SK-MEL-5 (cell line): ENCODE results near the gene VPS45. TPM values are rescaled to one million over a fixed set of nuclear protein-coding genes. Genes with fewer than 3 reads are reported as not detected.
"Not testable (repeated sequence)": the region's sequence is repeated elsewhere in the genome, so short reads cannot be mapped to it uniquely, and the experiment has no call there.

Experiments
- DNase-seq: peaks from one replicate; pipeline ENCODE4 v3.0.0-alpha.2; 2016; ENCODE audit warnings: low read depth, low spot score
- in situ Hi-C: cut with HindIII; loops from 2 replicates; pipeline ENCODE4 v1.10.0; 2016; ENCODE audit warnings: low sequenced_read_pairs, high pct_unique_total_duplicates, low pct_unique_long_range_greater_than_20kb
- total RNA-seq: library from RNA; depleted of rRNA; stranded (reverse); fragments of >200 nt; shearing (Covaris generic); gene quantifications from 2 replicates; pipeline ENCODE4 v1.2.3, GENCODE V29; 2014

Gene VPS45
- total RNA-seq, 1 experiment from 2014 or later: 56.1 TPM

DNA sequence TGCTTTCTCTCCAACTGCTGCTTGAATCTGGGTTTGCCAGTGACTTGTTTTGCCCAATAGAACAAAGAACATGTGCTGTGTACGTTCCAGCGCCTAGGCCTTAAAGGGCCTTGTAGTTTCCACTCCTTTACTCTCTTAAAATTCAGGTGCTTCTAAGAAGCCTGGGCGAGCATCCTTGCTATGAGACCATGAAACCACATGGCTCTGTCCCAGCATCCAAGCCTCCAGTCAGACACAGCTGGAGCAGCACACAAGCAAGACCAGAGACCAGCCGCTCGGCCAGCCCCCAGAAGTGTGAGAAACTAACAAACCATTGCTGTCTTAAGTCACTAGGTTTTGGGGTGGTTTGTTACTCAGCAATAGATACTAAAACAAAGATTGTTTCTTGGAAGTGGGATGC, 97.2 kb downstream of the VPS45 start:
- no peak for DNase-seq
- in situ Hi-C loops: no loop called here

DNA sequence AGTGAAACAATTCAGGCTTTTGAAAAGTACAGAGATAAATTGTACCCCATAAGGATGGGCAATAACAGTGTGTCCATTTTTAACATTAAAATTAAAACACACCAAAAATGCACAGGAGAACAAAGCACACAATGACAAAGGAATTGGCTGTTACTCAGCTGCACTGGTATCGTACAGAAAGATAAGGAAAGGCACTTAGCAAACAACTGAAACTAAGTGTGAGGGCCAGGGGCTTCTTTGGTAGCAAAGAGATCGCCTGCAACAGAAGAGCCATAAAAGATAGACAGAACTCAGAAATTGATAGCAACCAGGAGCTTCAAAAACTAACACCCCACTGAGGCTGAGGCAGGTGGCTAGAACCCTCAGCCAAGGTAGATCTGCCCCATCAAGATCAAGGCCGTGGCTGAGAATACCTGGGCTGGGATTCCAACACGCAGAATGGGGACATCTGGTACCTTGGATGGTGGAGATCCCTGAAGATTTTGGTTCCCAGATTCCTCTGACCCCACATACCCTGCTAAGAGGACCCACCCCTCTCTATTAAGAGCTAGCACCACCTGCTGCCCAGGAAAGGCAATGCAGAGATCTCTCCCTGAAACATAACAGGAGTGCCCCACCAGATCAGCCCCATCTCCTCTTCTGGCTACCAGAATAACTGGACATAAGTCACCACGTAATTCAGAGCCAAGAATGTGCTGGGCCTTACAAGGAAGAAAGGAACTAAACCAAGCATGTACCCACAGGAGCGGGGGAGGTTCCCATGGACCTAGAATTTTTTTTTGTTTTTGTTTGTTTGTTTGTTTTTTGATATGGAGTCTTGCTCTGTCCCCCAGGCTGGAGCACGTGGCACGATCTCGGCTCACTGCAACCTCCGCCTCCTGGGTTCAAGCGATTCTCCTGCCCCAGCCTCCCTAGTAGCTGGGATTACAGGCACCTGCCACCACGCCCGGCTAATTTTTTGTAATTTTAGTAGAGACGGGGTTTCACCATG, 98.3 kb downstream of the VPS45 start:
- peak; percentile 81 for DNase-seq
- in situ Hi-C loops: no loop called here

DNA sequence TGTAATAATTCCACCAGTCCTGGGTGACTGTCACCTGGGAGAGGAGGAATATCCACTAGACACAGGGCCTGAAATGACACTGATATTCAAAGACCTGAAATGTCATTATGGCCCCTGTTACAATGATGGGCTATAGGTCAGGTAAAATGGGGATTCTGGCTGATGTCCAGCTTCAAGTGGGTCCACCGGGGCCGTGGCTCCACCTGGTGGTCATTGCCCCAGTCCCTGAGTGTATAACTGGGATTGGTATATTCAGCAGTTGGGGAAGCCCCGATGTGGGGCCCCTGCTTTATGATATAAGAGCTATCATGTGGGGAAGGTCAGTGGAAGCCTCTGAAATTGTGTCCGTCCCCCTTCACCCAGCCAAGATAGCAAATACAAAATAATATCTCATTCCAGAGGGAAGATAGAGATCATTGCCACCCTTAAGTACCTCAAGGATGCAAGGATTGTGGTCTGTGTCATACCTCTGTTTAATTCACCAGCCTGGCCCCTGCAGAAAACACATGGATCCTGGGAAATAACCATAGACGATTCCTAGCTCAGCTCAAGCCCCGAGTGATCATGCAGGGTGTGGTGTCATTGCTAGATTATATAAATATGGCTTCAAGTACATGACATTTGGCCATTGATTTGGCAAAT, 101.5 kb downstream of the VPS45 start:
- in situ Hi-C loops: no loop called here

DNA sequence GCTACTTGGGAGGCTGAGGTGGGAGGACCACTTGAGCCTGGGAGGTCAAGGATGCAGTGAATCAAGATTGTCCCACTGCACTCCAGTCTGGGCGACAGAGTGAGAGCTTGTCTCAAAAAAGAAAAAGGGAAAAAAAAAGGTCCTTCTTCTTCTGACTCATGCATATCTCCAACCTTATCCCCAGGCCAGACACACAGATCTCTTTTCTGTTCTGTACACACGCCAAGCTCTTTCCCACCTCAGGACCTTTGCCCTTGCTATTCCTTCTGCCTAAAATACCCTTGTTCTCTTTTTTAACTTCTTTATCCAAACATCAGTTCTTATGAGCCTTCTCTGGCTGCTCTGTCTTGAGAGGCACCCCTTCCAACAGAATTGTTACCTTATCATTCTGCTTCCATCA, 104.2 kb downstream of the VPS45 start:
- in situ Hi-C loops: no loop called here
- no peak for DNase-seq

More for the DNA sequence above, 101.5 kb downstream of the VPS45 start:
- peak; percentile 77 for DNase-seq

DNA sequence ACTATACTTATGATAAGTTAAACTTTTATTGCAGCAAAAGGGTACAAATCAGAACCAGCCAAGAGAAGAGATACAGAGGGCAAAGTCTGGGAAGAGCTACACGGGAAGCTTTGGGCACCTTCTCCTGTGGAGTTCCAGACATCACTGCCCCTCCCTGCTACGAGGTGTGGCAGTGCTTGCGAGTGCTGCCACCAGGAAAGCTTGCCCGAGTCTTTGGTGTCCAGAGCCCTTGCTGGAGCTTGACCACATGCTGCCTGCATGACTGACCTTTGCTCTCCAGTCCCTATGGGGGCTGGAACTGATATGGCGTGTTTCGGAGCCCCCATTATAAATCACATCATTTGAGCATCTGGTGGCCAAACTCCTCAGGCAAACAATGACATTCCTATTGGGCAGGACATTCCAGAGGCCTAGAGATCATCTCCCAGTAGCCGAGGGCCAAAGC, 105.6 kb downstream of the VPS45 start:
- no peak for DNase-seq
- in situ Hi-C loops: no loop called here

DNA sequence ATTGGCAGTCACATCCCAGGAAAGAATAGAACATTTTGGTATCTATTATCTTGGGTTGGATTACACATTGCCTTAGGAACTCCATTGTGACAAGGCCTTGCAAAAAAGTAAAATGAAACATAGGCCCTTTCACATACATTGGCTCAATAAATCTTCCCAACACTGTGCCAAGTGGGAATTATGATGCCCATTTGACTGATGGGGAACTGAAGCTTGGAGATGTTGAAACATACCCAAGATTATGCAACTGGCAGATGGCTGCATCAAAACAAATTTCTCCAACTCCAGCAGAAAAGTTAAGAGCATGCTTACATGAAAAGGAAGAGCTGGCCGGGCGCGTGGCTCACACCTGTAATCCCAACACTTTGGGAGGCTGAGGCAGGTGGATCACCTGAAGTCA, 109.0 kb downstream of the VPS45 start:
- no peak for DNase-seq
- in situ Hi-C loops: no loop called here

DNA sequence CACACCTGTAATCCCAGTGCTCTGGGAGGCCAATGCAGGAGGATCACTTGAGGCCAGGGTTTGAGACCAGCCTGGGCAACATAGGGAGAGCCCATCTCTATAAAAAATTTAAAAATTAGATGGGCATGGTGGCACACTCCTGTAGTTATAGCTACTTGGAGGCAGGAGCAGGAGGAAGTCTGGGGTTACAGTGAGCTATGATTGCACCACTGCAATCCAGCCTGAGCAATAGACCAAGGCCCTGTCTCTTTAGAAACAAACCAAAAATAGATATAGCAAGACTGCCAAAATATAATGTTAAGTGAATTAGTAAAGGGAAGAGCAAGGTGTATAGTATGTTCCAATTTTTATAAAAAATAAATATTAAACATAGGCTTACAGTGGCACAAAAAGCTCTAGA, 111.0 kb downstream of the VPS45 start:
- in situ Hi-C loops: no loop called here
- DNase-seq: no peak

DNA sequence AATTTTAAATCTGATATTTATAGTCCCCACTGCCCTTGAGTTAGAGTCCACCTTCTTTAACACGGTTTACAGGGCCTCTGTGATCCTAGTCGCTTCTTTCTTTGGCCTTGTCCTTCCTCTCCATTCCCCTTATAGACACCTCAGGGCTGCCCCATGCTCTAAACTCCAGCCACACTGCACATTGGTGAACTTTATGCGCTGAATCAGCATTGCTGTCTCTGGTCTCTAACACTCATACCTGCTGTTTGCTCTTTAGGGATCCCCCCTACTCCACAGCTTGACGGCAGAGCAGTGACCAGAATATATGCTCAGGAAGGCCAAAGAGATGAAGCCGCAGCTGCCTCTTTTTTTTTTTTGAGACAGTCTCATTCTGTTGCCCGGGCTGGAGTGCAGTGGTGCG, 112.3 kb downstream of the VPS45 start:
- in situ Hi-C loops: no loop called here
- no peak for DNase-seq

DNA sequence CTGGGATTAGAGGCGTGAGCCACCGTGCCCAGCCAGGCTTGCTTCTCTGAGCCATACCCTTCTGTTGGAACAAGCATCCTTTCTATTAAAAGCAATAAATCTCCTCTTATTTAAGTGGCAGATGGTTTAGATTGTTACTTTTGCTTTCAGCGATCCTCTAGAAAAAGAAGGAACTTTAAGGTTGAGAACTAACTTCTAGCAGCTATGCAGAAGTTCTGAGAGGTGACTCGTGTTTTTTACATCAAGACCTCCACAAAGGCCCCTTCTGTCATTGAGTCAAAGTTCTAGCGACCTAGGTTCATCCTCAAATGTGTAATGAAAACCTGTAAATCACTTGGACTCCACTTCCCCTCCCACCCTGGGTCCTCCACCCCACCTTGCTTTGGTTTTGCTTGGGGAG, 112.9 kb downstream of the VPS45 start:
- in situ Hi-C loops: no loop called here
- no peak for DNase-seq

DNA sequence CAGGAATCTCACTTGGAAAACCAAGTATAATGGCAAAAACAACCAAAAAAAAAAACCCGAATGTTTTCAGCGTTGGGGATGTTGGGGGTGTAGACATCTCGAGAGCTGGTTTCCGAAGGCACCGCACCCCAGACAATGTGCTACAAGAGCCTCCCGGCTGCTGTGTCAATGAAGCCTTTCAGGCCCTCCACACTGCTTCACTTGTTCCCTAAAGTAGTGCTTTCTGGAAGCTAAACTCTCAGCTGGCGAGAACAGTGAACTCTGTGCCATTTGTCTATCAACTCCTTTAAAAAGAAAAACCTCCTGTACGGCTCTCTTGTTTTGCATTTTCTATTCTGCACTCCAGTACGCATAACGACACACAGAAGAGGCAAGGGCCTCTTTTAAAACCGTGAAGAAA, 114.7 kb downstream of the VPS45 start:
- in situ Hi-C loops: no loop called here

DNA sequence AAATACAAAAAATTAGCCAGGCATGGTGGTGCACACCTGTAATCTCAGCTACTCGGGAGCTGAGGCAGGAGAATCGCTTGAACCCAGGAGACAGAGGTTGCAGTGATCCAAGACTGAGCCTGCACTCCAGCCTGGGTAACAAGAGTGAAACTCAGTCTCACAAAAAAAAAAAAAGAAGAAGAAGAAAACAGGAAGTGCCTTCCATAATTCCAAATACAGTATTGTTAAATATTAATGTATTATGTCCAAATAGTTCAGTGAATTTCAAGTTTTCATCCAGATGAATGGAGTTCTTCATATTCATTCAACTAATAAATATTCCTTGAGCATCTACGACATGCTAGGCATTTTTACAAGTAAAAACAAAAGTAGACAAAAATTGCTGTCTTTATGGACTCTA, 115.5 kb downstream of the VPS45 start:
- DNase-seq: no peak
- in situ Hi-C loops: no loop called here

More for the DNA sequence above, 114.7 kb downstream of the VPS45 start:
- peak; percentile 95 for DNase-seq

DNA sequence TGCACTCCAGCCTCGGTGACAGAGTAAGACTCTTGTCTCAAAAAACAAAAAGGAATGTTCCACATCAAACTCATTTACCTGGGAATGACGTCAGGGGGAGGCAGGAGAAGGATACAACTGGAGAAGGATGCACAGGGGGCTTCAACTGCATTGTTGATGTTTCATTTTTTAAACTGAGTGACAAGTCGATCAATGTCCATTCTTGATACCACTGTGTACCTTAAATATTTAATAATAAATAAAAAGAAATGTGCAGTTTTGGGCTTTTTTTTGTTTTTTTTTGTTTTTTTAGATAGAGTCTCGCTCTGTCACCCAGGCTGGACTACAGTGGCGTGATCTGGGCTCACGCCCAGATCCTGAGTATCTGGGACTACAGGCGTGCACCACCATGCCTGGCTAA, 117.9 kb downstream of the VPS45 start:
- DNase-seq: no peak
- in situ Hi-C loops: no loop called here

DNA sequence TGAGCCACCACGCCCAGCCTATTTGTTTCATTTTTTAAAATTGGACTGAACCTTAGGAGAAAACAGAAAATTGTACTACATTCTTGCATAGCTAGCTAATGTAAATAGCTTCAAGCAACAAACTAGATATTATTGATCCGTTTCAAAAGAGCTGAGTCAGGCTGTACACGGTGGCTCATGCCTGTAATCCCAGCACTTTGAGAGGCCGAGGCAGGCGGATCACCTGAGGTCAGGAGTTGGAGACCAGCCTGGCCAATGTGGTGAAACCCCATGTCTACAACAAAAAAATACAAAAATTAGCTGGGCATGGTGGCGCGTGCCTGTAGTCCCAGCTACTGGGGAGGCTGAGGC, 118.8 kb downstream of the VPS45 start:
- DNase-seq, in situ Hi-C loops: not testable (repeated sequence)

DNA sequence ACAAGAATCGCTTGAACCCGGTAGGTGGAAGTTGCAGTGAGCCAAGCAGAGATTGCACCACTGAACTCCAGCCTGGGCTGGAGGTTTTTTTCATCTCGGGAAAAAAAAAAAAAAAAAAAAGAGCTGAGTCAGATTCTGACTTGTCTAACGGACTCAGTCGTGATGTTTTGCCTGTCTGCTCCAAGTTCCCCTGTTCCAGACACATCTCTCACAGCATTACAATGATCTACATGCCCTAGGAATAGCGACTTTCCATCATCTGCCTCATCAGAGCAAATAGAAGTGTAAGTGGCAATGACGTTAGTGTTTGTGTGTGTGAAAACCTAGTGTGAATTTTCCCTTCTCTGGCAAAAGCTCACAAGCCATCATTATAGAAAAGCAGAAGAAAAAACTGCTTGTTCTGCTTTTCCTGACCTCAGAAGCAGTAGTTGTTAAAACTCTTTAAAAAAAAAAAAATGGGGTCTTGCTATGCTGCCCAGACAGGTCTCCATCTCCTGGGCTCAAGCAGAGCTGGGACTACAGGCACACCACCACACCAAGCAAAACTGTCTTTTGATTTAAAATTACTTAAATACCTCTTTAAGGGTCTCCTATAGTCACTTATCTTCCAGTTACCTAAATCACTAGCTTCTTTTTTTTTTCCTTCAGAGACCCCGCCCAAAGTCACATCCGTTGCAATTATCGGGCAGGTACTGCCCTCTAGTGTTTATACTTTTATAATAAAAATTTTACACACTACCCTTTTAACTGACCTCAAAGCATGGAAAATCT, 119.4 kb downstream of the VPS45 start:
- DNase-seq: peak; percentile 77
- in situ Hi-C loops: no loop called here

DNA sequence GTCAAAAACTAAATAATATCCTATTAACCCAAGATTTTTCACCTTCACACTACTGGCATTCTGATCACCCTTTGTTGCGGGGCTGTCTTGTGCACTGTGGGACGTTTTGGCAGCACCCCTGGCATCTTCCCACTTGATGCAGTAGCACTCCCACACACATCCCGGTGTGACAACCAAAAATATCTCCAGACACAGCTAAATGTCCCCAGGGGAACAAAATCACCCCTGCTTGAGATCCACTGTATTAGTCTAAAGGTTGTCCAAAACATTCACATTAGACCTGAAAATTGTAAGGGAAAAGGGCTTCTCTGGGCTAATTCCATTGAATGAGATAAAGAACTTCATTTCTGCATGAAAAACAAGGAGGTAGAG, 120.0 kb downstream of the VPS45 start:
- no peak for DNase-seq
- in situ Hi-C loops: no loop called here

DNA sequence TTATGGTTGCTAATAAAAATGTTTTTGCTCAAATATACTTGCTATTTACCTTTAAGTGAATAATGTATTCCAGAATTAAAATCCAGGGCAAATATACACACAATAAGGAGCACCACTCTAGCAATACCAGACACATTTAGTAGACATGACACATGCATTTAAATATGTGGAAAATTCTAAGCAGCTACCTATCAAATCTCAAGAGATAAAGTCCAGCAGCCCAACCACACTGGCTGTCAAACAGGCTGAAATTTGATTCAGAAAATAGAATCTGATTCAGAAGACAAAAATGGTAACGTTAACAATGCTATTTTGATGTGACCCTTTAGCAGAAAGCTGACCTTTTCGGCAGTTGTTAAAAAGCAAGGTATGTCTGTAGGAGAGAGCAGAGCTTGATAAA, 124.4 kb downstream of the VPS45 start:
- DNase-seq: no peak
- in situ Hi-C loops: no loop called here

DNA sequence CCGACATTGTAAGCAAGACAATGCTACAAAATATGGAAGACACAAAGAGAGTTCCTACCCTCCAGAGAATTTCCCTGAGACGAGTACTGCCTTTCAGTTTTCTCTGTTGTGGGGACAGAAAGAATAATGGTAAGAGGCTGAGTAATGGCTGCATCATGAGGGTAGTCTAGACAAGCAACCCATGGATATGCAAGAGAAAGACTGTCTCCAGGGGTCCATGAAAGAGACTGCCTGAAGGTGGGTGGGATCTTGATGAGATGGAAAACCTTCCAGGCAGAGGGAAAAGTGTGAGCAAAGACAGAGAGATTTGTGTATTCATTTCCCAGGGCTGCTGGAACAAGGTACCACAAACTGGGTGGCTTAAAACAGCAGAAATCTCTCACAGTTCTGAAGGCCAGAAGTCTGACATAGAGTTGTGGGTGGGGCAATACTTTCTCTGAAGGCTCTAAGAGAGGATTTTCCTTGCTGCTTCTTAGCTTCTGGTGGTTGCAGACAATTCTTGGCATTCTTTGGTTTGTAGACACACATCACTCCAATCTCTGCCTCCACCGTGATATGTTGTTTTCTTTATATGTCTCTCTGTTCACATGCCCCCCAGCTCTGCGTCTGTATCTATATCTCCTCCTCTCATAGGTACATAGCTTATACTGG, 126.9 kb downstream of the VPS45 start:
- in situ Hi-C loops: no loop called here

More for the DNA sequence above, 126.9 kb downstream of the VPS45 start:
- DNase-seq: no peak
